OCI-LY1 (cell line): ENCODE results near the gene IRX3.

Source experiments
- H2AFZ ChIP-seq: fragments of 200-600 bp; sonication (generic), shearing (Covaris generic); 2 replicates; pipeline ENCODE4 v1.6.0; 2014; ENCODE audit warnings: antibody characterized with exemption, mild to moderate bottlenecking, low read length
- H3F3A ChIP-seq: fragments of 200-600 bp; sonication (generic), shearing (Covaris generic); 2 replicates; pipeline ENCODE4 v1.6.0; 2014; ENCODE audit warnings: mild to moderate bottlenecking, antibody characterized with exemption, low read length, moderate library complexity; ENCODE audit not compliant: insufficient read depth
- H3K27ac ChIP-seq: fragments of 200-600 bp; sonication (generic); 2 replicates; pipeline ENCODE4 v1.5.1; 2014; ENCODE audit warnings: low read length, mixed run types, mild to moderate bottlenecking, low read depth; ENCODE audit not compliant: poor library complexity, severe bottlenecking
- H3K27me3 ChIP-seq: fragments of 200-600 bp; sonication (generic); 2 replicates; pipeline ENCODE4 v1.6.0; 2014; ENCODE audit warnings: antibody characterized with exemption, mild to moderate bottlenecking, low read length, moderate library complexity; ENCODE audit not compliant: insufficient read depth
- H3K36me3 ChIP-seq: fragments of 200-600 bp; sonication (generic); 2 replicates; pipeline ENCODE4 v1.6.1; 2014; ENCODE audit warnings: mild to moderate bottlenecking, antibody characterized with exemption, low read length, moderate library complexity, mixed read lengths; ENCODE audit not compliant: insufficient read depth
- H3K4me1 ChIP-seq: fragments of 200-600 bp; sonication (generic); 2 replicates; pipeline ENCODE4 v1.5.1; 2014; ENCODE audit warnings: mild to moderate bottlenecking, low read length, moderate library complexity; ENCODE audit not compliant: insufficient read depth, severe bottlenecking
- H3K4me2 ChIP-seq: fragments of 200-600 bp; sonication (generic), shearing (Covaris generic); 2 replicates; pipeline ENCODE4 v1.6.1; 2014; ENCODE audit warnings: low read length
- H3K4me3 ChIP-seq: fragments of 200-600 bp; sonication (generic); 2 replicates; pipeline ENCODE4 v1.5.1; 2014; ENCODE audit warnings: low read length, low read depth, mild to moderate bottlenecking, mixed read lengths; ENCODE audit not compliant: poor library complexity, severe bottlenecking
- H3K79me2 ChIP-seq: fragments of 200-600 bp; shearing (Covaris generic); 2 replicates; pipeline ENCODE4 v1.6.1; 2016; ENCODE audit warnings: mixed run types, low read length, mixed read lengths; ENCODE audit not compliant: insufficient read depth
- H3K9ac ChIP-seq: fragments of 200-600 bp; sonication (generic), shearing (Covaris generic); 2 replicates; pipeline ENCODE4 v1.6.1; 2014; ENCODE audit warnings: mild to moderate bottlenecking, low read length, mixed read lengths
- H3K9me2 ChIP-seq: fragments of 200-600 bp; sonication (generic), shearing (Covaris generic); 2 replicates; pipeline ENCODE4 v1.6.1; 2014; ENCODE audit warnings: low read depth, mild to moderate bottlenecking, low read length, mixed read lengths
- H3K9me3 ChIP-seq: fragments of 200-600 bp; shearing (Covaris generic); 2 replicates; pipeline ENCODE4 v1.6.1; 2014; ENCODE audit warnings: low read length, mixed read lengths
- H4K20me1 ChIP-seq: fragments of 200-600 bp; sonication (generic), shearing (Covaris generic); 2 replicates; pipeline ENCODE4 v1.6.0; 2016; ENCODE audit warnings: mild to moderate bottlenecking, low read length; ENCODE audit not compliant: insufficient read depth
- EZH2 ChIP-seq: fragments of 200-600 bp; sonication (generic), shearing (Covaris generic); IDR thresholded peaks from 2 replicates; pipeline ENCODE4 v1.8.0; 2017; ENCODE audit warnings: borderline replicate concordance, mixed run types, mild to moderate bottlenecking, antibody characterized with exemption, low read length, moderate library complexity, mixed read lengths
- TF ChIP-seq, protein P1 (sequence below): fragments of 200-600 bp; sonication (generic), shearing (Covaris generic); IDR thresholded peaks from 2 replicates; pipeline ENCODE4 v1.5.1; 2017; ENCODE audit warnings: mild to moderate bottlenecking, antibody characterized with exemption, low read length, moderate library complexity, mixed read lengths

The IRX3 gene

GRCh38 chr16:54245788-54246453 is 40.7 kb downstream of the IRX3 start:
- no peaks in the 10 kb centered on the region for H3K4me1 ChIP-seq
- H3K27me3 ChIP-seq, result no peaks in the 10 kb centered on the region
- H3K9ac ChIP-seq, result no peak overlapping the region
- no peaks in the 10 kb centered on the region for H3K36me3 ChIP-seq
- H3F3A ChIP-seq, result no peaks in the 10 kb centered on the region
- no peak overlapping the region for H3K4me3 ChIP-seq
- no peaks in the 10 kb centered on the region for H4K20me1 ChIP-seq
- no peaks in the 10 kb centered on the region for H3K9me2 ChIP-seq
- H3K79me2 ChIP-seq, result no peaks in the 10 kb centered on the region
- no peak overlapping the region for H2AFZ ChIP-seq
- H3K9me3 ChIP-seq, result no peaks in the 10 kb centered on the region
- no peak for TF ChIP-seq EZH2
- TF ChIP-seq, protein P1, sequence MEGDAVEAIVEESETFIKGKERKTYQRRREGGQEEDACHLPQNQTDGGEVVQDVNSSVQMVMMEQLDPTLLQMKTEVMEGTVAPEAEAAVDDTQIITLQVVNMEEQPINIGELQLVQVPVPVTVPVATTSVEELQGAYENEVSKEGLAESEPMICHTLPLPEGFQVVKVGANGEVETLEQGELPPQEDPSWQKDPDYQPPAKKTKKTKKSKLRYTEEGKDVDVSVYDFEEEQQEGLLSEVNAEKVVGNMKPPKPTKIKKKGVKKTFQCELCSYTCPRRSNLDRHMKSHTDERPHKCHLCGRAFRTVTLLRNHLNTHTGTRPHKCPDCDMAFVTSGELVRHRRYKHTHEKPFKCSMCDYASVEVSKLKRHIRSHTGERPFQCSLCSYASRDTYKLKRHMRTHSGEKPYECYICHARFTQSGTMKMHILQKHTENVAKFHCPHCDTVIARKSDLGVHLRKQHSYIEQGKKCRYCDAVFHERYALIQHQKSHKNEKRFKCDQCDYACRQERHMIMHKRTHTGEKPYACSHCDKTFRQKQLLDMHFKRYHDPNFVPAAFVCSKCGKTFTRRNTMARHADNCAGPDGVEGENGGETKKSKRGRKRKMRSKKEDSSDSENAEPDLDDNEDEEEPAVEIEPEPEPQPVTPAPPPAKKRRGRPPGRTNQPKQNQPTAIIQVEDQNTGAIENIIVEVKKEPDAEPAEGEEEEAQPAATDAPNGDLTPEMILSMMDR, result no peak
- H3K4me2 ChIP-seq, result no peak overlapping the region
- no peak overlapping the region for H3K27ac ChIP-seq

GRCh38 chr16:54244061-54244886 is 42.3 kb downstream of the IRX3 start:
- no peaks in the 10 kb centered on the region for H3K36me3 ChIP-seq
- H2AFZ ChIP-seq, result no peak overlapping the region
- no peaks in the 10 kb centered on the region for H4K20me1 ChIP-seq
- H3K9ac ChIP-seq, result no peak overlapping the region
- no peak overlapping the region for H3K4me3 ChIP-seq
- no peaks in the 10 kb centered on the region for H3K9me2 ChIP-seq
- H3F3A ChIP-seq, result no peaks in the 10 kb centered on the region
- no peak overlapping the region for H3K27ac ChIP-seq
- no peaks in the 10 kb centered on the region for H3K9me3 ChIP-seq
- H3K4me1 ChIP-seq, result no peaks in the 10 kb centered on the region
- H3K79me2 ChIP-seq, result no peaks in the 10 kb centered on the region
- no peak overlapping the region for H3K4me2 ChIP-seq
- TF ChIP-seq, protein P1, result no peak
- TF ChIP-seq EZH2, result no peak
- H3K27me3 ChIP-seq, result no peaks in the 10 kb centered on the region

- Histone ChIP-seq H3K36me3 (no peaks in the 10 kb centered on the region), H3K27ac (no peak overlapping the region), H3K9me2 (no peaks in the 10 kb centered on the region), H3K9me3 (no peaks in the 10 kb centered on the region), H3K4me2 (no peak overlapping the region), H2AFZ (no peak overlapping the region), H3K79me2 (no peaks in the 10 kb centered on the region), H3F3A (no peaks in the 10 kb centered on the region), H3K4me3 (no peak overlapping the region), H4K20me1 (no peaks in the 10 kb centered on the region), H3K4me1 (no peaks in the 10 kb centered on the region), H3K27me3 (no peaks in the 10 kb centered on the region), H3K9ac (no peak overlapping the region)
- TF ChIP-seq, protein P1, result no peak
- TF ChIP-seq EZH2, result no peak
Measured at GRCh38 chr16:54243202-54243601, 43.4 kb downstream of the IRX3 start.
